A549 treated with ZK216348 at 1 μM for 4 hours (cell line): Measurements from ENCODE around the gene PLS3. TPM values are rescaled to one million over a fixed set of nuclear protein-coding genes. Genes with fewer than 3 reads are reported as not detected.

Experiments
- total RNA-seq: library from RNA; stranded (reverse); fragments of 200-300 nt; extraction: Qiagen RNA extraction; gene quantifications from 5 replicates; pipeline ENCODE4 v1.2.3, GENCODE V29; 2022; ENCODE audit warnings: low read depth

The PLS3 gene, protein sequence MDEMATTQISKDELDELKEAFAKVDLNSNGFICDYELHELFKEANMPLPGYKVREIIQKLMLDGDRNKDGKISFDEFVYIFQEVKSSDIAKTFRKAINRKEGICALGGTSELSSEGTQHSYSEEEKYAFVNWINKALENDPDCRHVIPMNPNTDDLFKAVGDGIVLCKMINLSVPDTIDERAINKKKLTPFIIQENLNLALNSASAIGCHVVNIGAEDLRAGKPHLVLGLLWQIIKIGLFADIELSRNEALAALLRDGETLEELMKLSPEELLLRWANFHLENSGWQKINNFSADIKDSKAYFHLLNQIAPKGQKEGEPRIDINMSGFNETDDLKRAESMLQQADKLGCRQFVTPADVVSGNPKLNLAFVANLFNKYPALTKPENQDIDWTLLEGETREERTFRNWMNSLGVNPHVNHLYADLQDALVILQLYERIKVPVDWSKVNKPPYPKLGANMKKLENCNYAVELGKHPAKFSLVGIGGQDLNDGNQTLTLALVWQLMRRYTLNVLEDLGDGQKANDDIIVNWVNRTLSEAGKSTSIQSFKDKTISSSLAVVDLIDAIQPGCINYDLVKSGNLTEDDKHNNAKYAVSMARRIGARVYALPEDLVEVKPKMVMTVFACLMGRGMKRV
- total RNA-seq: 169 to 245 TPM (median 193 TPM) in 5 replicates

GRCh38 chrX:115560978-115561604 lies at the start of gene PLS3:
TSS of gene PLS3 (plus strand) at chrX:115561174. CDS start at chrX:115610251, 49,077 bp downstream.

